ENCODE measurements around the gene SEMA6B. TPM values are rescaled to one million over a fixed set of nuclear protein-coding genes. Genes with fewer than 3 reads are reported as not detected.
"Not testable (repeated sequence)": the region's sequence is repeated elsewhere in the genome, so short reads cannot be mapped to it uniquely, and the experiment has no call there.

Gene SEMA6B
- polyA plus RNA-seq, 4 donors, result 2.4 to 4.0 (median 2.9) TPM

GRCh38 chr19:4575267-4576015 lies 16.0 kb upstream of the SEMA6B start:
- DNase-seq (ENCODE audit: low read depth in 4 of 4, low spot score in 2 of 4), result peak in 1 of 4 donors; percentile 46

GRCh38 chr19:4573682-4574081 lies 14.2 kb upstream of the SEMA6B start:
- DNase-seq (ENCODE audit: low read depth in 4 of 4, low spot score in 2 of 4), result no peak

- DNase-seq (ENCODE audit: low read depth in 4 of 4, low spot score in 2 of 4), result no peak
These were observed 11.9 kb upstream of the SEMA6B start for GRCh38 chr19:4571305-4571917.

DNA sequence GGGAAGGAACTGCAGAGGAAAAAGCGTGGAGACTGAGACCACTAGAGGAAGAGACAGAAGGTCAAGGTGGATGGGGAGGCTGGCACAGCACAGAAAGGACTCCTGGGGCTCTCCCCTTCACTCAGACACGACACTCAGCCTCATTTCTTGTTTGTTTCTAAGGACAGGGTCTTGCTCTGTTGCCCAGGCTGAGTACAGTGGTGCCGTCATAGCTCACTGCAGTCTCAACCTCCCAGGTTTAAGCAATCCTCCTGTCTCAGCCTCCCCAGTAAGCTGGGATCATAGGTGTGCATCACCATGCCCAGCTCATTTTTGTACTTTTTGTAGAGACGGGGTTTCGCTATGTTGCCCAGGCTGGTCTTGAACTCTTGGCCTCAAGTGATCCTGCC lies 11.4 kb upstream of the SEMA6B start:
- no peak for DNase-seq (ENCODE audit: low read depth in 4 of 4, low spot score in 2 of 4)

GRCh38 chr19:4570402-4570801 lies 10.9 kb upstream of the SEMA6B start:
- DNase-seq (ENCODE audit: low read depth in 4 of 4, low spot score in 2 of 4), result no peak

DNA sequence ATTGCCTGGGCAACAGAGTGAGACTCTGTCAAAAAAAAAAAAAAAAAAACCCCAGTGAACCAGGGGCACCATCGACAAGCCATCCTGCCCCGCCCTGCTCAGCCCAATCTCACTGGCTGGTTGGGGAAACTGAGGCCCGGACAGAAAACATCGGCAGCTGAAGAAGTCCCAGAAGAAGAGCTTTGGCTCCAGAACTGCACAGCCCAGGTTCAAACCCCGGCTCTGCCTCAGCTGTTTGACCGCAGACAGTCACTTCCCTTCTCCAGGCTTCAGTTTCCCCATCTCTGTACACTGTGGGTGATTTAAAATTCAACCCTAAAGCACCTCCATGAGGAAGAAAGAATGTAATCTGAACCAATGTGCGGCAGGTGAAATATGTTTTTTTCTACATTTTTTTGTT lies 9.4 kb upstream of the SEMA6B start:
- no peak for DNase-seq (ENCODE audit: low read depth in 4 of 4, low spot score in 2 of 4)

- DNase-seq (ENCODE audit: low read depth in 4 of 4, low spot score in 2 of 4), result no peak
These were observed 8.1 kb upstream of the SEMA6B start for GRCh38 chr19:4567584-4568071.

- no peak for DNase-seq (ENCODE audit: low read depth in 4 of 4, low spot score in 2 of 4)
These were observed 7.0 kb upstream of the SEMA6B start for GRCh38 chr19:4566402-4567051.

- DNase-seq (ENCODE audit: low read depth in 4 of 4, low spot score in 2 of 4), result not testable (repeated sequence)
These were observed 4.1 kb upstream of the SEMA6B start for GRCh38 chr19:4563562-4563961.

GRCh38 chr19:4562085-4562484 lies 2.6 kb upstream of the SEMA6B start:
- not testable (repeated sequence) for DNase-seq (ENCODE audit: low read depth in 4 of 4, low spot score in 2 of 4)

DNA sequence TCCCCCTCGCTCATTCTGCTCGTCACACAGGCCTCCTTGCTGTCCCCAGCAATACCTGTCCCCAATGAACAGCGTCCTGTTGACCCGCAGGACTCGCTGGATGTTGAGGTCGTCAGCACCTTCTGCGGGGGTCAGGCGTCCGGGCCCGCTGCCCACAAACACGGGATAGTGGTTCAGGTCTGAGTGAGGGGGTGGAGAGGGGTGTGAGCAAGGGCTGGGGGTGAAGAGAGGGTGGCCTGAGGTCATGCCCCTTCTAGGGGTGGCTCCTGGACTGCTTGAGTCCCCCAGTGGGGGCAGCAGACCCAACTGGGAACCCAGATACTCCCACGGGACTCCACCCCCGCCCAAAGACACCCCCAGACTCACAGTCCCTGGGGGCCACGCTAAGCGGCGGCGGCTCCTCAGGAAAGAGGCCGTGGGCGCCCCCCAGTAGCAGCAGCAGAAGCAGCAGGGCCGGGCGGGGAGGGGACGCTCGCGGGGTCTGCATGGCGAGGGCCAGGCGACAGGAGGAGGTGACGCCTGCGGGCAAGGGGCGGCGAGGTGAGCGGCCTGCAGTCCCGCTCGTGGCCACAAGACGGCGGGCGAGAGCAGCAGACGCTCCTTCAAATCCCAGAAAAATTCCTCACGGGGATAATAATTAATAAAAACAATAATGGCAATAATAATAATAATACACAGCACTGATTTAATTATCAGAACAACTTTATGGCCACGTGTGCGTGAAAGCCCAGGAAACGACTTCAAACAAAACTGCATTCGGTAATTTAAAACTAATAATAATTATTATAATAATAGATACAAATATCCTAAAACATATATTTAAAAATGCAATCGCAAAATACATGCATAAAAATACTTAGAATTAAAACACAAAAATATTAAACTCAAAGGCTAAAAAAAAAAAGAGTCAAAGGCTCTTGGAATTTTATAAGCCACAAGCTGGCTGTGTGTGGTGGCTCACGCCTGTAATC lies 1.2 kb downstream of the SEMA6B start:
- DNase-seq (ENCODE audit: low read depth in 4 of 4, low spot score in 2 of 4), result no peak

DNA sequence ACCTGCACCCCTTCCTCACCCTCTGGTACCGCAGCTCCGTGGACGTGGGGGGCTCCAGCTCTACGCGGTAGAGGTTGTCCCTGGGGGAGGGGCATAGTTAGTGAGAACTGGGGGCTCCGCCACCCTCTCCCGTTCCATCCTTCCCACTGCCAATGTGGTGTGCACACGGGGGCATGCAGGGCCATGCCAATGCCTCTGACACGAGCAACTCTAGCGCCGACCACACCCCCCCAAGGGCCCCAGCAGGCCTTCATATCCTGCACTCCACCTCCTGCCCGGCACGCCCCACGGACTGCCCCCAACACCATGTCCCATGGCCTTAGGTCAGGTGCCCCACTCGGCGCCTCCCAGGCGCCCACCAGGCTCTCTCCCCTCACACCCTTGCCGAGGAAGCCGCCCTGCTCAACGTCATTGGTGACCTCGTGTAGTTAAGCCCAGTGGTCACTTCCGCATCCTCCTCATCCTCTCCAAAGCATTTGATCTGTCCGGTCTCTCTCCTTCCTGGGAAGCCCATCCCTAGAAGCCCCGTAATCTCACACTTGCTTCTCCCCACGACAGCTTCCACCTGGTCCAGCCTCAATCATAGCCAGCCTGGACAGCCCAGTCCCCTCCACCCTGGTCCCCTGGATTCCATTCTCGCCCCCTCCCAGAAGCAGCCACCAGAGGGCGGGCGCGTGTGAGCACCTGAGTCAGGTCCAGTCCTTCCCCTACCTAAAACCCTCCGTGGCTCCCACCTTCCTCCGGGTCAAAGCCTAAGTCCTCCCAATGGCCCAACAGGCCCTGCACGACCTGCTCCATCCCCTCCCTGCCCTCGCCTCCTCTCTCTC lies 2.1 kb downstream of the SEMA6B start:
- no peak for DNase-seq (ENCODE audit: low read depth in 4 of 4, low spot score in 2 of 4)

DNA sequence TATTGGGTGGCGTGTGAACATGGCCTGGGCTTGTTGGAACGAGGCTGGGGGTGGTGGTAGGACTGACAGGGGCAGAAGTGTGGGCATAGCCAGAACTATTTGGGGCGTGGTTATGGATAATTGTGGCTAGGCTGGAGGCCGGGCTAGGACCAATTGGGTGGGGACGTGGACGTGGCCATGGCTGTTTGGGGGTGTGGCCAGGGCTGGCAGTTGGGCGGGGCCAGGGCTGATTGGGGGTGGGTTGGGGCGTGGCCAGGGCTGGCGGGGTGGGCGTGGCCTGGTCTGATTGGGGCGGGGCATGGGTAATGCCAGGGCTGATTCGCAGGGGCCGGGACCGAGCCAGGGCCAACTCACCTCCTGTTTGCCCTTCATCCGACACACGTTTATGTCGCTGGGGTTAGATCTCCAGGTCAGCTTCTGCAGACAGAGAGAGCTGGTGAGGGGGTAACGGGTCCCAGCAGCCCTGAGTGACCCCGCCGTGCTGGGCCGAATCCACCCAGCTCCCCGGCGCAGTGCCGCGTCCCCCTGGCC lies 2.8 kb downstream of the SEMA6B start:
- DNase-seq (ENCODE audit: low read depth in 4 of 4, low spot score in 2 of 4), result no peak

- no peak for DNase-seq (ENCODE audit: low read depth in 4 of 4, low spot score in 2 of 4)
These were observed 3.6 kb downstream of the SEMA6B start for GRCh38 chr19:4555657-4556561.

DNA sequence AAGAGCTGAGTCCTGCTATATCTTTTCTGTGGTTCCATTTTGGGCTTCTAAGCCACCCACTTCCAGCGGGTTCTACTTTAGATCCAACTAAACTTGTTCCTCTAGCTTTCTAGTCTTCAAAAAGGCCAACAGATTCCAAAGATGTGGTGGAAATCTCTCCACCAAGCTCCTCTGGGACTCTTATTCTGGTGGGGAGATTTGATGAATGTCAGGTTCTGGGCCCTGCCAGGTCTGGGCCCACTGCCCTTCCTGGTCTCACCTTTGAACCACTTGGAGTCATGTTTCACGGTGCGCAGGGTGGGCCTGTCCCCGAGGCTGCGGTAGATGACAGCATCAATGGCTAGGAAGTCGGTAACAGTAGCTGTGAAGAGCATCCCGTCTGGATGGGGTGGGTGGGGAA lies 4.8 kb downstream of the SEMA6B start:
- no peak for DNase-seq (ENCODE audit: low read depth in 4 of 4, low spot score in 2 of 4)

DNA sequence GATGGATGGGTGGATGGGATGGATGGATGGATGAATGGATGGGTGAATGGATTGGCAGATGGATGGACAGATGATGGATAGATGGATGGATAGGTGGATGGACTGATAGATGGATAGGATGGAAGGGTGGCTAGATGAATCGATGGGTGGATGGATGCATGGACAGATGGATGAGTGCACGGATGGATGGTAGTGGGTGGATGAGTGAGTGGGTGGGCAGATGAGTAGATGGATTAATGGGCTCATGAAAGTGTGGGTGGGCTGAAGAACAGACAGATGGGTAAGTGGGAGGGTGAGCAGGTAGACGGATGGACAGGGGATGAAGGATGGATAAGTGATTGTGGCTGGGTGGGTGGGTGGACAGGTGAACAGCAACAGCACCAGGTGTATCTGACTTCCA lies 5.7 kb downstream of the SEMA6B start:
- no peak for DNase-seq (ENCODE audit: low read depth in 4 of 4, low spot score in 2 of 4)

DNA sequence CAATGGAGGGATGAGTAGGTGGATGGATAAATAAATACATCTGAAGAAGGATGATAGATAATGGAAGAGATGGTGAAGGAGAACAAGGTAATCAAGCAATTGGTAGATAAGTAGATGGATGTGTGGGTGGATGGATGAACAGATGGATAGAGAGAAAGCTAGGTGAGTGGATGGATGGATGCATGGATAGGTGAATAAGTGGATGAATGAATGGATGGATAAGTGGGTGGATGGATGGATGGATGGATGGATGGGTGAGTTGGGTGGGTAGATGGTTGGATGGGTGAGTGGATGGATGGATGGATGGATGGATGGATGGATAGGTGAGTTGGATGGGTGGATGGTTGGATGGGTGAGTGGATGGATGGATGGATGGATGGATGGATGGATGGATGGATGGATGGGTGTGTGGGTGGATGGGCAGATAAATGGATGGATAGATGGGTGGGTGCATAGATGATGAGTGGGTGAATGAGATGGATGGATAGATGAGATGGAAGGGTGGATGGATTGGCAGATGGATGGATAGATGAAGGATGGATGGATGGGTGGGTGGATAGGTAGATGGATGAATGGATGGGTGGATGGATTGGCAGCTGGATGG lies 6.3 kb downstream of the SEMA6B start:
- DNase-seq (ENCODE audit: low read depth in 4 of 4, low spot score in 2 of 4), result no peak

- DNase-seq (ENCODE audit: low read depth in 4 of 4, low spot score in 2 of 4), result no peak
These were observed 7.0 kb downstream of the SEMA6B start for GRCh38 chr19:4552525-4552819.

All from left renal cortex interstitium (tissue), 4 donors.